ENCODE measurements around the gene GMDS.

Gene GMDS

GRCh38 chr6:1612299-1612973, 633.0 kb downstream of the GMDS start:
- no peak for DNase-seq (ENCODE audit: low spot score)
- POLR2A ChIA-PET (ENCODE audit: low non-redundant PET): no interaction called here
- CTCF ChIA-PET: interaction anchor here (0.5 to 1.2 kb wide), 9 partner anchors 21 to 1158 kb away, joined by 3 to 8 read pairs (median 3); no protein-coding TSS in a partner anchor
- no peak overlapping the region for H3K27ac ChIP-seq
- TF ChIP-seq, protein P1, sequence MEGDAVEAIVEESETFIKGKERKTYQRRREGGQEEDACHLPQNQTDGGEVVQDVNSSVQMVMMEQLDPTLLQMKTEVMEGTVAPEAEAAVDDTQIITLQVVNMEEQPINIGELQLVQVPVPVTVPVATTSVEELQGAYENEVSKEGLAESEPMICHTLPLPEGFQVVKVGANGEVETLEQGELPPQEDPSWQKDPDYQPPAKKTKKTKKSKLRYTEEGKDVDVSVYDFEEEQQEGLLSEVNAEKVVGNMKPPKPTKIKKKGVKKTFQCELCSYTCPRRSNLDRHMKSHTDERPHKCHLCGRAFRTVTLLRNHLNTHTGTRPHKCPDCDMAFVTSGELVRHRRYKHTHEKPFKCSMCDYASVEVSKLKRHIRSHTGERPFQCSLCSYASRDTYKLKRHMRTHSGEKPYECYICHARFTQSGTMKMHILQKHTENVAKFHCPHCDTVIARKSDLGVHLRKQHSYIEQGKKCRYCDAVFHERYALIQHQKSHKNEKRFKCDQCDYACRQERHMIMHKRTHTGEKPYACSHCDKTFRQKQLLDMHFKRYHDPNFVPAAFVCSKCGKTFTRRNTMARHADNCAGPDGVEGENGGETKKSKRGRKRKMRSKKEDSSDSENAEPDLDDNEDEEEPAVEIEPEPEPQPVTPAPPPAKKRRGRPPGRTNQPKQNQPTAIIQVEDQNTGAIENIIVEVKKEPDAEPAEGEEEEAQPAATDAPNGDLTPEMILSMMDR (conservative IDR thresholded peaks at IDR 0.05; ENCODE audit: low read depth): no peak

DNA sequence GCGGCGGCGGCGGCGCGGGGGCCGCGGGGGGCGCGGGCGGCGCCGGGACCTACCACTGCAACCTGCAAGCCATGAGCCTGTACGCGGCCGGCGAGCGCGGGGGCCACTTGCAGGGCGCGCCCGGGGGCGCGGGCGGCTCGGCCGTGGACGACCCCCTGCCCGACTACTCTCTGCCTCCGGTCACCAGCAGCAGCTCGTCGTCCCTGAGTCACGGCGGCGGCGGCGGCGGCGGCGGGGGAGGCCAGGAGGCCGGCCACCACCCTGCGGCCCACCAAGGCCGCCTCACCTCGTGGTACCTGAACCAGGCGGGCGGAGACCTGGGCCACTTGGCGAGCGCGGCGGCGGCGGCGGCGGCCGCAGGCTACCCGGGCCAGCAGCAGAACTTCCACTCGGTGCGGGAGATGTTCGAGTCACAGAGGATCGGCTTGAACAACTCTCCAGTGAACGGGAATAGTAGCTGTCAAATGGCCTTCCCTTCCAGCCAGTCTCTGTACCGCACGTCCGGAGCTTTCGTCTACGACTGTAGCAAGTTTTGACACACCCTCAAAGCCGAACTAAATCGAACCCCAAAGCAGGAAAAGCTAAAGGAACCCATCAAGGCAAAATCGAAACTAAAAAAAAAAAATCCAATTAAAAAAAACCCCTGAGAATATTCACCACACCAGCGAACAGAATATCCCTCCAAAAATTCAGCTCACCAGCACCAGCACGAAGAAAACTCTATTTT, 633.7 kb downstream of the GMDS start:
- ChIA-PET POLR2A (ENCODE audit: low non-redundant PET) (interaction anchor here (0.5 kb wide), 1 partner anchor 1442 kb away, joined by 5 read pairs; no protein-coding TSS in a partner anchor), CTCF (interaction anchor here (0.5 to 1.2 kb wide), 11 partner anchors 18 to 1159 kb away, joined by 3 to 8 read pairs (median 3); no protein-coding TSS in a partner anchor)
- TF ChIP-seq, protein P1 (conservative IDR thresholded peaks at IDR 0.05; ENCODE audit: low read depth): peak; percentile 28; the same call in 1 of the 2 replicates
- peak; percentile 44 for DNase-seq (ENCODE audit: low spot score)
- peak overlapping the region; percentile 97 for H3K27ac ChIP-seq

DNA sequence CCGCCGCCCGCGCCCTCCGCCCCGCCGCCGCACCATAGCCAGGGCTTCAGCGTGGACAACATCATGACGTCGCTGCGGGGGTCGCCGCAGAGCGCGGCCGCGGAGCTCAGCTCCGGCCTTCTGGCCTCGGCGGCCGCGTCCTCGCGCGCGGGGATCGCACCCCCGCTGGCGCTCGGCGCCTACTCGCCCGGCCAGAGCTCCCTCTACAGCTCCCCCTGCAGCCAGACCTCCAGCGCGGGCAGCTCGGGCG, 634.2 kb downstream of the GMDS start:
- peak; percentile 53 for DNase-seq (ENCODE audit: low spot score)
- POLR2A ChIA-PET (ENCODE audit: low non-redundant PET): interaction anchor here (0.5 kb wide), 1 partner anchor 1443 kb away, joined by 5 read pairs; no protein-coding TSS in a partner anchor
- TF ChIP-seq, protein P1 (conservative IDR thresholded peaks at IDR 0.05; ENCODE audit: low read depth): peak; percentile 66
- peak overlapping the region; percentile 97 for H3K27ac ChIP-seq
- CTCF ChIA-PET: interaction anchor here (0.8 to 1.8 kb wide), 5 partner anchors 19 to 586 kb away, joined by 3 to 9 read pairs (median 3); no protein-coding TSS in a partner anchor

DNA sequence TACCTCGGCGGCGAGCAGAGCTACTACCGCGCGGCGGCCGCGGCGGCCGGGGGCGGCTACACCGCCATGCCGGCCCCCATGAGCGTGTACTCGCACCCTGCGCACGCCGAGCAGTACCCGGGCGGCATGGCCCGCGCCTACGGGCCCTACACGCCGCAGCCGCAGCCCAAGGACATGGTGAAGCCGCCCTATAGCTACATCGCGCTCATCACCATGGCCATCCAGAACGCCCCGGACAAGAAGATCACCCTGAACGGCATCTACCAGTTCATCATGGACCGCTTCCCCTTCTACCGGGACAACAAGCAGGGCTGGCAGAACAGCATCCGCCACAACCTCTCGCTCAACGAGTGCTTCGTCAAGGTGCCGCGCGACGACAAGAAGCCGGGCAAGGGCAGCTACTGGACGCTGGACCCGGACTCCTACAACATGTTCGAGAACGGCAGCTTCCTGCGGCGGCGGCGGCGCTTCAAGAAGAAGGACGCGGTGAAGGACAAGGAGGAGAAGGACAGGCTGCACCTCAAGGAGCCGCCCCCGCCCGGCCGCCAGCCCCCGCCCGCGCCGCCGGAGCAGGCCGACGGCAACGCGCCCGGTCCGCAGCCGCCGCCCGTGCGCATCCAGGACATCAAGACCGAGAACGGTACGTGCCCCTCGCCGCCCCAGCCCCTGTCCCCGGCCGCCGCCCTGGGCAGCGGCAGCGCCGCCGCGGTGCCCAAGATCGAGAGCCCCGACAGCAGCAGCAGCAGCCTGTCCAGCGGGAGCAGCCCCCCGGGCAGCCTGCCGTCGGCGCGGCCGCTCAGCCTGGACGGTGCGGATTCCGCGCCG, 634.7 kb downstream of the GMDS start:
- ChIA-PET CTCF (interaction anchor here (0.6 to 1.8 kb wide), 5 partner anchors 15 to 597 kb away, joined by 3 to 9 read pairs (median 4); no protein-coding TSS in a partner anchor), POLR2A (ENCODE audit: low non-redundant PET) (no interaction called here)
- TF ChIP-seq, protein P1 (conservative IDR thresholded peaks at IDR 0.05; ENCODE audit: low read depth): no peak
- no peak for DNase-seq (ENCODE audit: low spot score)
- peak overlapping the region; percentile 97 for H3K27ac ChIP-seq

- TF ChIP-seq, protein P1 (conservative IDR thresholded peaks at IDR 0.05; ENCODE audit: low read depth): no peak
- DNase-seq (ENCODE audit: low spot score): peak; percentile 96
- POLR2A ChIA-PET (ENCODE audit: low non-redundant PET): interaction anchor here (0.6 kb wide), 1 partner anchor 1128 kb away, joined by 3 read pairs; no protein-coding TSS in a partner anchor
- CTCF ChIA-PET: interaction anchor here (0.6 to 1.8 kb wide), 3 partner anchors 14 to 598 kb away, joined by 3 to 9 read pairs (median 4); no protein-coding TSS in a partner anchor
- H3K27ac ChIP-seq: peak within 1 kb of the TSS; percentile 97
These were observed 635.5 kb downstream of the GMDS start, which contains the start of gene FOXC1 for GRCh38 chr6:1609648-1610496. TSS of gene FOXC1 (plus strand) at chr6:1609915. CDS start at chr6:1610446, 531 bp downstream.

All from RWPE1 (cell line).